Neural cell (in vitro differentiated cells): ENCODE results near the gene MSGN1. TPM values are rescaled to one million over a fixed set of nuclear protein-coding genes. Genes with fewer than 3 reads are reported as not detected.

Experiments
- H2AFZ ChIP-seq: fragments of 200-600, 300-800 bp; sonication (generic), shearing (Covaris generic); 2 replicates; pipeline ENCODE4 v1.6.0; 2014; ENCODE audit warnings: low read depth, mild to moderate bottlenecking, antibody characterized with exemption, low read length, moderate library complexity
- H3F3A ChIP-seq: fragments of 200-600 bp; shearing (Covaris generic); 2 replicates; pipeline ENCODE4 v1.6.1; 2016; ENCODE audit warnings: mild to moderate bottlenecking, moderate library complexity, mixed read lengths, antibody characterized with exemption, low read length; ENCODE audit not compliant: insufficient read depth, poor library complexity, severe bottlenecking
- H3K27ac ChIP-seq: fragments of 200-600, 300-800 bp; sonication (generic), shearing (Covaris generic); 2 replicates; pipeline ENCODE4 v1.5.1; 2014; ENCODE audit warnings: mild to moderate bottlenecking, low read length, moderate library complexity
- H3K27me3 ChIP-seq: fragments of 300-800, 200-600 bp; sonication (generic), shearing (Covaris generic); 2 replicates; pipeline ENCODE4 v1.6.0; 2014; ENCODE audit warnings: mild to moderate bottlenecking, low read depth, low read length, moderate library complexity; ENCODE audit not compliant: insufficient read depth
- H3K36me3 ChIP-seq: fragments of 300-800, 200-600 bp; sonication (generic), shearing (Covaris generic); 2 replicates; pipeline ENCODE4 v1.5.1; 2014; ENCODE audit warnings: mild to moderate bottlenecking, antibody characterized with exemption, low read length, moderate library complexity; ENCODE audit not compliant: insufficient read depth
- H3K4me2 ChIP-seq: fragments of 300-800, 200-600 bp; sonication (generic), shearing (Covaris generic); 2 replicates; pipeline ENCODE4 v1.6.0; 2014; ENCODE audit warnings: mild to moderate bottlenecking, low read length
- H3K4me3 ChIP-seq: fragments of 300-800, 200-600 bp; sonication (generic), shearing (Covaris generic); 2 replicates; pipeline ENCODE4 v1.5.1; 2014; ENCODE audit warnings: mild to moderate bottlenecking, low read length, moderate library complexity
- H3K79me2 ChIP-seq: fragments of 200-600 bp; shearing (Covaris generic); replicated peaks from 2 replicates; pipeline ENCODE4 v1.6.0; 2014; ENCODE audit warnings: mild to moderate bottlenecking, low read length, moderate library complexity; ENCODE audit not compliant: insufficient read depth
- H3K9ac ChIP-seq: fragments of 300-800, 200-600 bp; sonication (generic), shearing (Covaris generic); 2 replicates; pipeline ENCODE4 v1.6.1; 2016; ENCODE audit warnings: mild to moderate bottlenecking, low read length, mixed read lengths
- H3K9me2 ChIP-seq: fragments of 200-600 bp; shearing (Covaris generic); 2 replicates; pipeline ENCODE4 v1.6.1; 2016; ENCODE audit warnings: mild to moderate bottlenecking, low read length, mixed read lengths; ENCODE audit not compliant: insufficient read depth
- H3K9me3 ChIP-seq: fragments of 200-600, 300-800 bp; sonication (generic), shearing (Covaris generic); 2 replicates; pipeline ENCODE4 v1.6.1; 2016; ENCODE audit warnings: mild to moderate bottlenecking, mixed run types, low read length, moderate library complexity, mixed read lengths
- H4K20me1 ChIP-seq: fragments of 200-600 bp; shearing (Covaris generic); 2 replicates; pipeline ENCODE4 v1.6.1; 2016; ENCODE audit warnings: mild to moderate bottlenecking, mixed run types; ENCODE audit not compliant: insufficient read depth
- EP300 ChIP-seq: fragments of 450-650 bp; conservative IDR thresholded peaks from 2 replicates; pipeline ENCODE4 v1.6.1; 2014; ENCODE audit warnings: antibody characterized with exemption, mild to moderate bottlenecking, moderate library complexity; ENCODE audit not compliant: poor library complexity, severe bottlenecking
- EZH2 ChIP-seq: fragments of 200-600, 300-800 bp; shearing (Covaris generic), sonication (generic); IDR thresholded peaks from 2 replicates; pipeline ENCODE4 v1.6.1; 2014; ENCODE audit warnings: antibody characterized with exemption, low read length, borderline replicate concordance, mild to moderate bottlenecking; ENCODE audit not compliant: insufficient read depth, poor library complexity, severe bottlenecking
- MXI1 ChIP-seq: fragments of 450-650 bp; conservative IDR thresholded peaks from 2 replicates; pipeline ENCODE4 v1.6.1; 2014; ENCODE audit warnings: antibody characterized with exemption, mild to moderate bottlenecking; ENCODE audit not compliant: poor library complexity, severe bottlenecking
- POLR2AphosphoS5 ChIP-seq: IDR thresholded peaks from 2 replicates; pipeline ENCODE4 v1.6.1; 2012
- RAD21 ChIP-seq: fragments of 450-650 bp; conservative IDR thresholded peaks from 2 replicates; pipeline ENCODE4 v1.6.1; 2014; ENCODE audit warnings: antibody characterized with exemption, mild to moderate bottlenecking, moderate library complexity
- SMC3 ChIP-seq: fragments of 450-650 bp; conservative IDR thresholded peaks from 2 replicates; pipeline ENCODE4 v1.6.1; 2014; ENCODE audit warnings: antibody characterized with exemption, mild to moderate bottlenecking, moderate library complexity; ENCODE audit not compliant: poor library complexity
- TAF1 ChIP-seq: IDR thresholded peaks from 2 replicates; pipeline ENCODE4 v1.6.1; 2012; ENCODE audit warnings: low read depth
- polyA plus RNA-seq: library from polyadenylated mRNA; depleted of rRNA; stranded (reverse); fragments of >200 nt; gene quantifications from 2 replicates; pipeline ENCODE4 v1.2.3, GENCODE V29; 2014
- TF ChIP-seq, protein P1 (sequence below): IDR thresholded peaks from 2 replicates; pipeline ENCODE4 v1.6.1; 2012; ENCODE audit warnings: borderline replicate concordance
- TF ChIP-seq, protein P2 (sequence below): fragments of 450-650 bp; IDR thresholded peaks from 2 replicates; pipeline ENCODE4 v1.5.1; 2014; ENCODE audit warnings: antibody characterized with exemption, mild to moderate bottlenecking, moderate library complexity; ENCODE audit not compliant: poor library complexity, severe bottlenecking

The MSGN1 gene
- polyA plus RNA-seq, 1 donor from 2014 or later, result not detected

DNA sequence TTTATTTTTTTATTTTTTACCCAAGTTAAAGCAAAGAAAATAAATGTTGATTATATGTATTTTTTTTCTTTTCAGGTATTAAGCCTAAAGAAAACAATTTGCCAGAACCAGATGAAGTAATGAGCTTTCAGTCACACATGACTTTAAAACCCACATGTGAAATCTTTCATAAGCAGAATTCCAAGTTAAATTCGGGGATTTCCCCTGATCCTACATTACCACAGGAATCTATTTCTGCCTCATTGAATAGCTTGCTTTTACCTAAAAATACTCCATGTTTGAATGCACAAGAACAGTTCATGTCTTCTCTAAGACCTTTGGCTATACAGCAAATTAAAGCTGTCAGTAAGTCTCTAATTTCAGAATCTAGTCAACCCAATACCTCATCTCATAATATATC lies 35.7 kb upstream of the MSGN1 start:
- Histone ChIP-seq H4K20me1 (no peaks in the 10 kb centered on the region), H3K27ac (no peak overlapping the region), H2AFZ (no peak overlapping the region), H3K27me3 (no peaks in the 10 kb centered on the region), H3K79me2 (no peaks in the 10 kb centered on the region), H3F3A (no peaks in the 10 kb centered on the region), H3K36me3 (no peaks in the 10 kb centered on the region), H3K9me3 (no peaks in the 10 kb centered on the region), H3K4me2 (no peak overlapping the region), H3K9me2 (no peaks in the 10 kb centered on the region), H3K4me3 (no peak overlapping the region), H3K9ac (no peak overlapping the region)
- no peak for TF ChIP-seq TAF1
- TF ChIP-seq POLR2AphosphoS5, result no peak
- TF ChIP-seq, protein P1, sequence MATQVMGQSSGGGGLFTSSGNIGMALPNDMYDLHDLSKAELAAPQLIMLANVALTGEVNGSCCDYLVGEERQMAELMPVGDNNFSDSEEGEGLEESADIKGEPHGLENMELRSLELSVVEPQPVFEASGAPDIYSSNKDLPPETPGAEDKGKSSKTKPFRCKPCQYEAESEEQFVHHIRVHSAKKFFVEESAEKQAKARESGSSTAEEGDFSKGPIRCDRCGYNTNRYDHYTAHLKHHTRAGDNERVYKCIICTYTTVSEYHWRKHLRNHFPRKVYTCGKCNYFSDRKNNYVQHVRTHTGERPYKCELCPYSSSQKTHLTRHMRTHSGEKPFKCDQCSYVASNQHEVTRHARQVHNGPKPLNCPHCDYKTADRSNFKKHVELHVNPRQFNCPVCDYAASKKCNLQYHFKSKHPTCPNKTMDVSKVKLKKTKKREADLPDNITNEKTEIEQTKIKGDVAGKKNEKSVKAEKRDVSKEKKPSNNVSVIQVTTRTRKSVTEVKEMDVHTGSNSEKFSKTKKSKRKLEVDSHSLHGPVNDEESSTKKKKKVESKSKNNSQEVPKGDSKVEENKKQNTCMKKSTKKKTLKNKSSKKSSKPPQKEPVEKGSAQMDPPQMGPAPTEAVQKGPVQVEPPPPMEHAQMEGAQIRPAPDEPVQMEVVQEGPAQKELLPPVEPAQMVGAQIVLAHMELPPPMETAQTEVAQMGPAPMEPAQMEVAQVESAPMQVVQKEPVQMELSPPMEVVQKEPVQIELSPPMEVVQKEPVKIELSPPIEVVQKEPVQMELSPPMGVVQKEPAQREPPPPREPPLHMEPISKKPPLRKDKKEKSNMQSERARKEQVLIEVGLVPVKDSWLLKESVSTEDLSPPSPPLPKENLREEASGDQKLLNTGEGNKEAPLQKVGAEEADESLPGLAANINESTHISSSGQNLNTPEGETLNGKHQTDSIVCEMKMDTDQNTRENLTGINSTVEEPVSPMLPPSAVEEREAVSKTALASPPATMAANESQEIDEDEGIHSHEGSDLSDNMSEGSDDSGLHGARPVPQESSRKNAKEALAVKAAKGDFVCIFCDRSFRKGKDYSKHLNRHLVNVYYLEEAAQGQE, result no peak
- no peak for TF ChIP-seq EP300
- no peak for TF ChIP-seq MXI1
- TF ChIP-seq RAD21, result no peak
- TF ChIP-seq, protein P2, sequence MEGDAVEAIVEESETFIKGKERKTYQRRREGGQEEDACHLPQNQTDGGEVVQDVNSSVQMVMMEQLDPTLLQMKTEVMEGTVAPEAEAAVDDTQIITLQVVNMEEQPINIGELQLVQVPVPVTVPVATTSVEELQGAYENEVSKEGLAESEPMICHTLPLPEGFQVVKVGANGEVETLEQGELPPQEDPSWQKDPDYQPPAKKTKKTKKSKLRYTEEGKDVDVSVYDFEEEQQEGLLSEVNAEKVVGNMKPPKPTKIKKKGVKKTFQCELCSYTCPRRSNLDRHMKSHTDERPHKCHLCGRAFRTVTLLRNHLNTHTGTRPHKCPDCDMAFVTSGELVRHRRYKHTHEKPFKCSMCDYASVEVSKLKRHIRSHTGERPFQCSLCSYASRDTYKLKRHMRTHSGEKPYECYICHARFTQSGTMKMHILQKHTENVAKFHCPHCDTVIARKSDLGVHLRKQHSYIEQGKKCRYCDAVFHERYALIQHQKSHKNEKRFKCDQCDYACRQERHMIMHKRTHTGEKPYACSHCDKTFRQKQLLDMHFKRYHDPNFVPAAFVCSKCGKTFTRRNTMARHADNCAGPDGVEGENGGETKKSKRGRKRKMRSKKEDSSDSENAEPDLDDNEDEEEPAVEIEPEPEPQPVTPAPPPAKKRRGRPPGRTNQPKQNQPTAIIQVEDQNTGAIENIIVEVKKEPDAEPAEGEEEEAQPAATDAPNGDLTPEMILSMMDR, result no peak
- no peak for TF ChIP-seq EZH2
- no peak for TF ChIP-seq SMC3

DNA sequence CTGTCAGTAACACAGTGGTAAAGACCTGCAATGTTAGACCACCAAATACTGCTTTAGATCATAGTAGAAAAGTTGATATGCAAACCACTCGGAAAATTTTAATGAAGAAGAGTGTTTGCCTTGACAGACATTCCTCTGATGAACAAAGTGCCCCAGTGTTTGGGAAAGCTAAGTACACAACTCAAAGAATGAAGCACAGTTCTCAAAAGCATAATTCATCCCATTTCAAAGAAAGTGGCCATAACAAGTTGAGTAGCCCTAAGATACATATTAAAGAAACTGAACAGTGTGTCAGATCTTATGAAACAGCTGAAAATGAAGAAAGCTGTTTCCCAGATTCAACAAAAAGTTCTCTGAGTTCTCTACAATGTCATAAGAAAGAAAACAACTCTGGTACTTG lies 34.8 kb upstream of the MSGN1 start:
- no peak overlapping the region for H3K4me2 ChIP-seq
- no peaks in the 10 kb centered on the region for H3K9me2 ChIP-seq
- H3K79me2 ChIP-seq, result no peaks in the 10 kb centered on the region
- H3F3A ChIP-seq, result no peaks in the 10 kb centered on the region
- H4K20me1 ChIP-seq, result no peaks in the 10 kb centered on the region
- no peak overlapping the region for H3K27ac ChIP-seq
- H3K9ac ChIP-seq, result no peak overlapping the region
- H3K27me3 ChIP-seq, result no peaks in the 10 kb centered on the region
- H3K36me3 ChIP-seq, result no peaks in the 10 kb centered on the region
- no peak overlapping the region for H2AFZ ChIP-seq
- TF ChIP-seq RAD21 (no peak), SMC3 (no peak), EZH2 (no peak), EP300 (no peak), MXI1 (no peak), POLR2AphosphoS5 (no peak), TAF1 (no peak)
- TF ChIP-seq, protein P1, result no peak
- TF ChIP-seq, protein P2, result no peak
- H3K4me3 ChIP-seq, result no peak overlapping the region
- no peaks in the 10 kb centered on the region for H3K9me3 ChIP-seq
